GM18858 (cell line): ENCODE results near the gene SARDH.
"Not testable (repeated sequence)": the region's sequence is repeated elsewhere in the genome, so short reads cannot be mapped to it uniquely, and the experiment has no call there.

ENCODE experiments used
- ATAC-seq: cut with Tn5 transposase; IDR thresholded peaks from one replicate; pipeline ENCODE4 v1.9.1; 2021; ENCODE audit not compliant: unreplicated experiment

Gene SARDH

DNA sequence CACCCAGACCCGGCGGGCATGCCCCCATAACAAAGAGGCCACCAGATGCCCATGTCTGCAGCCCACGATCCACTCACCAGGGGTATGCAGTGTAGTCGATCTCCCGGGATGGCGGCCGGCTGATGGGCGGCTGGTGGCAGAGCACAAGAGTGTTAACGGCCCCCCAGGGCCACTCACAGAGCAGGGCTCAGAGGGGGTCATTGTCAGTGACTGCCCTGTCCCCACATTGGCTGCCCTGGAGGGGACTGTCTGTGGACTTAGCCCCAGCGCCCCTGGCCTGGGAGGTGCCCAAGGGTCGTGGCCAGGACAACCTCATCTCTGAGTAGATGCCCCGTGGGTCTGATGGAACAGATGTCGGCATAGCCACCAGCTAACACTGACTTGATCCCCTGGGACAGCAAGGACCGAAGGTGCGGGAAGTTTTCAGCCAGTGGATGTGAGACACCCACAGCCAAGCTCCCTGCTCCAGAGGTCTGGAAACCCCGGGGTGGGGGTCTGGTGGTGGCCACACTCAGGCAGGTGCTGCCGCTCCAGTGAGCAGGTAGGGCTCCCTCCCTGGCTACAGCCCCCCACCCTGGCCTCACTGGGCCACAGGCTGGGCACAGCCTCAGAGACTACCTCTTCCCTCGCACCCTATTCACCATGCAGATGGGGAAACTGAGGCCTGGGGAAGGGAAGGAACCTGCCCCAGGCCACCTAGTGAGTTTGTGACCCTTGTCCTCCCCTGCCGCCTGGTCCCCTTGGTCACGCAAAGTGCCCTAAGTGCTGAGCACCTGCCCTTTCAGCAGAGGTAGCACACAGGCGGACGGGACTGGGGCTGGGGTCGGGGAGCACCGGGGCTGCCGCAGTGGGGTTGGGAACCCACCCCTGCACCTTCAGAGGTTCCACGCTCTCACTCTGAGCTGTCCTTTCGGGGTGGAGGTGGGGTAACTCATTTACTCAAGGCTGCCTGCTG is 38.1 kb upstream of the SARDH start:
- ATAC-seq: no peak

DNA sequence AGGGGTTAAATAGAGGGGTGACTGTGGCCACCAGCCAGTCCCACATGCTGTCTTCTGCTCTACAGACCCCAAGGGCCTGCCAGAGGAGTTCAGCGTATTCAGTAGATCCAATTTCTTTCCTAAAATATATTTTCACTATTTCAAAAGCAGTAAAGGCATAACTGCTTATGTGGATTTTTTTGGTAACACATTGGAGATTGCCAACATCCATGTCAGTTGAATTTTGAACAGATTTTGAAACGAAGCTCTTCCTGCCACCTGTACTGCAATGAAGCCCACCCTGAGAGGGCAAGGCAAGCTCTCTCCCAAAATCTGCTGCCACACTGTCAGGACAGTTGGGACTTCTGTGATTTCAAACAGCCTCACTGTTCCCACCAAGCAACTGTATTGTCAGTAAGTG is 37.1 kb upstream of the SARDH start:
- no peak for ATAC-seq

DNA sequence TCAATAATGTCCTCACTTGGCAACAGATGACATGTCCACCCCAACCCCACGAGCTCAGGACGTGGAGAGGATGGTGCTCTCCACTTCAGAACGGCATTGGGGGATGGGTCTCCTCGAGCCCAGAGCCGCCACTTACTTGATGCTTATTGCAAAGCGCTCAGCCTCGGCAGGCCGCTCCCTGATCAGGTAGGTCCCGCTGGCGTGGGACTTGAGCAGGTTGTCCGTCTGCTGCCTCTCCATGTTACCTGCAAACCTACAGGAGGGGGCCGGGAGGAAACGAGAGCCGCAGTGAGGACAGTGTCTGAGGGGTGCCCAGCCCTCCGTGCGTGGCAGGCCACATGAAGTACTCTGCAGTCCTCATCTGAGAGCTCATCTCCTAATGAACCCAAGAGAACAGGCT is 36.6 kb upstream of the SARDH start:
- ATAC-seq: no peak

DNA sequence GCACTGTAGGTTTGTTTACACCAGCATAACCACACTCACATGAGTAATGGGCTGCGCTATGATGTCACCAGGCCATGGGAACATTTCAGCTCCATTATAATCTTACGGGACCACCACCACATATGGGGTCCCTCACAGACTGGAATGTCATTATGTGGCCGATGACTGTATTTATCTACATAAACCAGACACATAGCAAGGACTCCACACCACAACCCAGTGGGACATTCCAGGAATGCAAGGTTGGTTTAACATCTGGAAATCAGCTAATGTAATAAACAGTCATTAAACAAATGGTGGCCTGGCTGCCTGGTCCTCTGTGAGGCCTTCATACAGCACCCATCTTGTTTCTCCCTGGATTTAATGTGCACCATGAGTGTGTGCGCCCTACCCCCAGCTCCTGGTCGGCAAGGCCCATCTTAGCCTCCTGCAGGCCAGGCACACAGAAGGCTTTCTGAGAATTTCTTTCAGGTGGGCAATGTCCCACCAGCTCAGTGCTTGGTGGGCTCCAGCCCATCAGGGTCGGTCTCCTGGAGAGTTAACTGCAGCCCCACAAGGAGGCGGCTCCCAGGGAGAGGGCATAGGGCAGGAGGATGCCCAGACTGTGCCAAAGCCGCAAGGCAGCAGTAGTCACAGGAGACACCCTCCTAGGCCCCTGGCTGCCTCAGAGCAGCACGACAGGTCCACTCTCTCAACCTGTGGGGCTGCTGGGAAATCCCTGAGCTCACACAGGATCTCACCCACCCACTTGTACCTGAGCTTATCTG is 35.9 kb upstream of the SARDH start:
- ATAC-seq: no peak

DNA sequence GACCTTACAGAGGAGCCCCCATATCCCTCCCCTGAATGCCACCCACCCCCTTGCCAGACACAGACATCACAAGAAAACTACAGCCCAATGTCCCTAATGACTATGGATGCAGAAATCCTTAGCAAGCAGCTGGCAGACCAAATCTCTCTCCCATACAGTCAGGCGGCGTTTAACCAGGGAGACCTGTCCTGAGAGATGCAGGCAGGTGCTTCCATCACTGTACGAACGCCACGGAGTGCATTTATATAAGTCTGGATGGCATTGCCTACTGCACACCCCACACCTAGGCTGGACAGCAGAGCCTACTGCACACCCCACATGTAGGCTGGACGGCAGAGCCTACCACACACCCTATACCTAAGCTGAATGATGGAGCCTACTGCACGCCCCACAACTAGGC is 34.4 kb upstream of the SARDH start:
- ATAC-seq: no peak

DNA sequence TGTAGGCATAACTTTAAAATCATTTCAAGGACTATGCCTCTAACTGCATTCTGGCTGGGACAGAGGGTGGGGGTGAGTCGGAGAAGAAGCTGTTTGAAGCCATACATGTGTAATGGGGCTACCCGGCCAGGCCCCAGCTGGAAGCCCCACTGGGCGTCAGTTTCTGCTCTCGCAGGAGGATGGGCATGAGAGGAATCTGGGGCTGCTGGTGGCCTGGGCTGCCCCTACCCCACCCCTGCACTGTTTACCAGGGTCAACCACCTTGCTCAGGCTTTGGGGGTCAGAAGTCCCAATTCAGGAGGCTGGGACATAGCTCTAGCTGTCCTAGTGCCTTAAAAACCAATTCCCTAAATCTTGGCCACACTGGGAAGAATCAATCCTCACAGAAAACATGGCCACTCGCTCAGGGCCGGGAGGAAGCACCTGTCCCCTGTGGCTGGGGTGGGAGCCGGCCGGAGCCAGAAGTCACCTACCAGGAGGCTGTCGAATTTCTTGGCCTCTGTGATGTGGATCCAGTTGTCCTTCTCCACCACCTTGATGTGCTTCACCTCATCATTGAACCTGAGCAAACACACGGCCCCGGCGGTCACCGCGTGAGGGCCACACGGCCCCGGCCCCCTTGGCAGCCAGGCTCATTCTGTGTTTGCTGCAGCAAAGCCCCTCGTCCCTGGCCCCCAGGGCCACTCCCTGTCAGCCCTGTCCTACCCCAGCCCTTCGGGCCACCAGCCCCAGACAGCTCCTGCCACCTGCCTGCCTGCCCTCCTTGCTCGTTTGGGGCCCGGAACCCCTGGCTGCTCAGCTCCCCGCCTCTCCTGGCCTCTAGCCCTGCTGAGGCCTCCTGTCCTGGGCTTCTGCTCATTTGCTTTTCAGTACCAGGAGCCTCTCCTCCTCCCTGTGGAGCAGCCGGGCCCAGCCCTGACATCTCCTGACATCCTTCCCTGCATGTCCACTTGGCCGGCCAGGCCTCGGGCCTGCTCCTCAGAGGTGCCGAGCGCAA is 33.6 kb upstream of the SARDH start:
- ATAC-seq: no peak

DNA sequence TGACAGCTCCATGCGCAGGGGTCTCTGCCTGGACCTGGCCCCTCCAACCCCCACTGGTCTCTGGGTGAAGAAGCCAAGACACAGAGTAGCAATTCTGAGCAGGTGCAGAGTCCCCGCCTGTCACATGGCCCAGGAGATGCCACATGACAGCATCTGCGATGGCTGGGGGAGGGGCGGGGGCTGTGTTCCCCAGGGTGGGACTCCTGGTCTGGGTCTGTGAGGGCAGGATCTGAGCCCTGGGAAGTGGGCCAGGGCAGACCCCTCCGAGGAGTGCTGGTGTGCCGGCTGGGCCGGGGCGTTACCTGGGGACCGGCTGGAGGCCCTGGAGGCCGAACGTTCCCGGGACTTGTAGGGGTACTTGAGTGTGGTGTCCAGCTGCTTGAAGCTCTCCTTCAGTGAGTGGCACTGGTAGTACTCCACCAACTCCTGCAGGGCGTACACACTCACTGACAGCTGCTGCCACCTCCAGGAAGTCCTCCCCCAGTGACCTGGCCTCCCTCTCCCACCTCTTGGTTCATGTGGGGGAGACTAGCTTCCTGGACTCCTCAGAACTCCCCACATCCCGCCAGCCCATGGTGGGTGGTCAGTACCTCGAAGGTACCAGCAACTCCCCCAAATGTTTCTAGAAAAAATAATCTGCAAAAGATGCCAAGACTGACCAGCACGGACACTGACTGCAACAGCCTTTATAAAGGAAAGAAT is 32.1 kb upstream of the SARDH start:
- no peak for ATAC-seq

DNA sequence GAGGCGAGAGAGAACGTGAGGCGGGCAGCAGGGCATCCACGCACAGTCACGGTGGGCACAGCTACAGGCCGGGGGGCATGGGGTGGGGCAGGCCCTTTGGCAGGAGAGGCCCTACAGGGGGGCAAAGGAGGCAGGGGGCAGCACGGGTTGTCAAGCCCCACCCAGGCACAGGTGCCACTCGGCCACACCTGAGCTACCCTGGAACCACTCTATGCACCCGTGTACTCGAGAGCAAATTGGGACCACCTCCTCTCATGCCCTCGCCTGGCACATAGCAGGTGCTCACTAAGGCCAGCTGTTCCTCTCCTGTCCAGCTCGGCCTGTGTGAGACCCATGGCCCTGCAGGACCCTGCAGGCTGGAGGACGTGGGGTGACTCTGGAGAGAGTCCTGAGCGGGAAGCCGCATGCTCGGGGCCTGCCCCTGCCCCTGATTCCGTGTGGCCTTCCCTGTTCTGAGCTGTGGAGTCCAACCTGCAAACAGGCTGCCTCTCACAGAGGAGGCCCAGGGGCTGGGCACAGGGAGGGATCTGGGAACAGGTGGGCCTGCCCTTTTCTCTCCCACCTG is 31.4 kb upstream of the SARDH start:
- ATAC-seq: no peak

DNA sequence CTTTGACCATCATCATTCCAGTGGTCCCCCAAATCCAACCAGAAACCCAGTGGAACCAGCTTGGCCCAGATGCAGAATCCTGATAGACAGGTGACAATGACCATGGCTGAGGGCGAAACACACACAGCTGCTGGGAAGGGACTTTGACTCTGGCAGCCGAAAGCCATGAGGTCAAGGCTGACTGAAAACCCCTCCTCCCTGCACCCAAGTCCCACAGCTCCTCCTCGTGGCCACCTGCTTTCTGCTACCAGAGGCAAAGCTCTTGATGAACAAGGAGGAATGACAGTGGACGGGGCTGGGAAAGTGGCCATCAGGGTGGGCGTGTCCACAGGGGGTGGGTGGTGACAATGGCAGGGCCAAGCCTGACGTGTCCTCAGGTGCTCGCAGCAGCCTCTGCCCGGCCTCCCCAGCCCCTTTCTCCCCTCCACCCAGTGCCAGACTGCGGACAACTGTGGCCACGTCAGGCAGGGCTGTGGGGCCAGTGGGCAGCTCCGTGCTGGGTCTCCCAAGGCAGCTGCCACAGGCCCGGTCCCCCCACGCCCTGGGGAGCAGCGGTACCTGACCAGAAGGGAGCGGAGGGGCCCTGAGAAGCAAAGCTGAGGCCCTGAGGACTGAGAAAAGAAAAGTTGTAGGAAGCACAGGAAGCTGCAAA is 30.8 kb upstream of the SARDH start:
- no peak for ATAC-seq

DNA sequence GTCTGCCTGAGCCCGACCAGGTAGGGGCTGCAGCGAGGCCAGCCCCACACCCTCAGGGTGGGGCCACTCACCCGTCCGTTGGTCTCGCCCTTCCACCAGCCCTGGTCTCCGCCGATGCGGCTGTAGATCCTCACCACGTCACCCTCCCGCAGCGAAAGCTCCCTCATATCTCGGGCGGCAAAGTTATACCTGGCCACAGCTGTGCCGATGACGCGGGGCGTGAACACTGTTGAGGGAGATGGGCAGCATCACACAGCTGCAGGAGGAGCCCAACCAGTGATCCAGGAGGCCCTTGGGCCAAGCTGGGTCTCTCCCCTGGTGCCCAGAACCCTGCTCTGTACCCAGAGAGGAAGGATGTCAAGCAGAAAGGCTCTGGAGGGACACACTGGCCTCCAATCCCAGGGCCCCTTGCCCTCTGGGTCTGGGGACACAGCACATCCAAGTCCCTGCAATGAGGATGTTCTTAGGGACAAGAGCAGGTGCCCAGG is 30.3 kb upstream of the SARDH start:
- ATAC-seq: no peak

DNA sequence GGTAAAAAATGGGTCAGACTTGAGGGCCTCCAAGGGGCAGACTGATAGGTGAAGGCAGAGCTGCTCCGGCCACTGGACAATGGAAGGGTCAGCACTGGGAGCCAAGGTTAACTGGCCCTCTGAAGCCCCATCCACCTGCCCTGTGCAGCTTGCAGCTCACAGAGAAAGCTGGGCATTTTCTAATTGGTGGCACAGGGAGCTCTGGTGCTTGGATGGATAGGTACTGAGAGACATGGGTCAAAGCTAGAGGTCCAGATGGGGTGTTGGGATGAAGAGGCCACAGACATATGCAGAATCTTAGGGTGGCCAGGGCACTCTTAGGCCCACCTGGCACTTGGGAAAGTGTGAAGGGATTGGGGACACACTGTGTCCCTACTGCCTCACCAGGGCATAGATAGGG is 29.5 kb upstream of the SARDH start:
- no peak for ATAC-seq

DNA sequence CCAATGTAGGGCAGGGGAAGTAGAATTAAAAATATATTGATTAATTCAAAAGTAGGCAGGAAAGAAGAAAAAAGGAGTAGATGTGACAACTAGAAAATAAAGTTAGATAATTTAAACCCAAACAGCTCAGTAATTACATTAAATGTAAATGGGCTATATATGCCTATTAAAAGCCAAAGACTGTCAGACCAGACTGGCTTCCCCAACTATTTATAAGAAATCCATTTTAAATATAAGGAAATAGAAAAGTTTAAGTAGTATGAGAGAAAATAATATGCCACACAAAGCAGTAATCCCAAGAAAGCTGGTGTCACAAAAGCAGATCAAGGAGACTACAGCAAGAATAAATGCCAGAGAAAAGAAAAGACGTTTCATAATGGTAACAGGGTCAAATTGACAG is 28.9 kb upstream of the SARDH start:
- no peak for ATAC-seq

DNA sequence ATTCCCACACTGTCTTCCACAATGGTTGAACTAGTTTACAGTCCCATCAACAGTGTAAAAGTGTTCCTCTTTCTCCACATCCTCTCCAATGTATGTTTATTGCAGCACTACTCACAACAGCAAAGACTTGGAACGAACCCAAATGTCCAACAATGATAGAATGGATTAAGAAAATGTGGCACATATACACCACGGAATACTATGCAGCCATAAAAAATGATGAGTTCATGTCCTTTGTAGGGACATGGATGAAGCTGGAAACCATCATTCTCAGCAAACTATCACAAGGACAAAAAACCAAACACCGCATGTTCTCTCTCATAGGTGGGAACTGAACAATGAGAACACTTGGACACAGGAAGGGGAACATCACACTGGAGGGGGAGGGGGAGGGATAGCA is 28.1 kb upstream of the SARDH start:
- ATAC-seq: not testable (repeated sequence)

DNA sequence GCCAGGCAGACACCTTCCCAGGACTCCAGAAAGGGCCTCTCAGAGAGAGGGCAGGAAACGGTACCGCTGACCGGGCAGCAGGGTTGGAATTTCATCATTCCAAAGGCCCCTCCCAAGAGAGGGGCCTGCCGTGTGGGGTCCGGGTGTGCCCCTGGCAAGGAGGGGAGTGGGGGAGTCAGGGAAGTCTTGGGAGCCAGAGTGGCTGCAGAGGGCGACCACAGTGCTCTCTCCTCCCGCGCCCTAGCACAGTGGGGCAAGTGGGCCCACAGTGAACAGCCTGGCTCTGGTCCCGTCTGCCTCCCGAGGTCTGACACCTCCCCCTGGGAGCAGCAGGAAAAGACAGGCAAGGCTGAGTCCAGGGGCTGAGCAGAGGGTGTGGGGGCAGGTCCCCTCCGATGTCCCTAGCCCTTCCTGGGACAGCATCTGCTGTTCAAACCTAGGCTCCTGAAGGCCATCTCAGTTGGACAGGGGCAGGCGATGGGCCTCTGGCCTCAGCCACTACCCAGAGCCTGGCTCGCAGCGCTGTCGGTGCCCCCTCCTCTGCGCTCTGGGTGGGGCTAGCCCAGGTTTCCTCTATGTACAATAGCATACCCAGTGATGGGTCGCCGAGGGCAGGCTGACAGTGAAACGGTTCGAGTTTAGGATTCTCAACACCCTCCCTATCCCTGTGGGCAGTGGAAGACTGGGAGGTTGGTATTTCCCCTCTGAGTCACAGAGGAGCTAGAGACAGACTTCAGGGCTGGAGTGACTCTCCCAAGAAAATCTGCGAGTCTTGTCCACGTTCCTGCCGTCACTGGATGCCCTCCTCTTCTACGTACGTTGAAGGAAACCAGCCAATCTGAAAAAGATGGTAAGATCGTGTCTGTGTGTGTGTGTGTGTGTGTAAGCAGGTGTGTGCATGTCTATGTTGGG is 25.4 kb upstream of the SARDH start:
- ATAC-seq: no peak

DNA sequence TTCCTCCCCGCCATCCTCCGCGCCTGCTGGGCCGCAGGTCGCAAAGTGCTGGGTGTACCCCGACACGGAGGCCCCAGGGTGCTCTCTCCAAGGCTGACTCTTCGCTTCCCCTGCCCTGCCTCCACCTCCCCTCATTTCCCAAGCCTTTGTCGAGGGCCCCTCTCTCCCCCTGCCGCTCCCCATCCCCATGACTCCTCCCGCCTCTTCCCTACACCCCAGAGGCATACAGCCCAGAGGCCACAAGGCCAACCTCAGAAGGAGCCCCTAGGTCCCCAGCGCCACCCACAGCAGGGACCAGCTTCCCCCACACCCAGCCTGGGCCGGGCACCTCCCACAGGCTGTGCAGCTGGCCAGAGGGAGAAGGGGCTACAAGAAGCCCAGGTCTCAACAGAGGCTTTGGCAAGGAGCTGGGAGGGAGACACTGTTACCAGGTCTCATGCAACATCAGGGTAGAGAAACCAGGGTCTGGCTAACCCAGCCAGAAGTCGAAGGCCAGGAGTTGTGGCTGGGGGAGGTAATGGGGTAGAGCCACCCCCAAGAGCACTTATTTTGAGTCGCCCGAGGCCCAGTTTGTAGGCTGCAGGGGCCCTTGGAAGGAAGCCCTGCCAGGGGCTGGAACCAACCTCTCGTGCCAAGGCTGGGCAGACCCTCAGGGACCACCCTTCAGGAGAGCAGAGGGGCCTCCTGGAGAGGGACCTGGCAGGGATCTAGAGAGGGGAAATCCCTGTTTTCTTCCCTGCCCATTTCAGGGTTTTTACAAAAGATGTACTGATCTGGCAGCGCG is 24.5 kb upstream of the SARDH start:
- ATAC-seq: no peak

DNA sequence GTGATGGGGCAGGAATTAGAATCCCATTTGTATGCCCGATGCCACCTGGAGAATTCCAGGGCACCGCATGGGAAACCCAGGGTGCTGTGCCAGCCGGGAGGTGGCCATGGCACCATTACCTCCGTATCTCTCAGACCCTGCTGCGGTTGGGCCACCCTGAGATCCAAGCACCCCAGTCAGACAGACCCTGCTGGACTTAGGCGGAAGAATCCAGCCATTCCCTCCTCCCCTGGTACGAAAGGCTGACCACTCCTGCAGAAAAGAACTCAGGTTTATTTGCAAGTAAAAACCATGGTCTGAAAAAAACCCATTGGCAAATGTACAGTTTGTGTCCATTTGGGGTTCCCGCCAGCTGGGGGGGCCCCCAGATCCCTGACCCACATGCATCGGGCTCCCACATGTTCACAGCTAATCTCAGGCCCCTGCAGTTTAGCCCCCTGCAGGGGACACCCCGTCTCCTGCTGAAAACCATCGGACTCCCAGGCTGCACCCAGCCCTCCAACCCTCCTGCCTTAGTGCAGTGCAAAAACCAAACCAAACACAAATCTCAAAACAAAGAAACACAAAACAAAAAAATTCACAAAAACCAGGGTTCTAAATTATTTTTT is 23.6 kb upstream of the SARDH start:
- no peak for ATAC-seq

DNA sequence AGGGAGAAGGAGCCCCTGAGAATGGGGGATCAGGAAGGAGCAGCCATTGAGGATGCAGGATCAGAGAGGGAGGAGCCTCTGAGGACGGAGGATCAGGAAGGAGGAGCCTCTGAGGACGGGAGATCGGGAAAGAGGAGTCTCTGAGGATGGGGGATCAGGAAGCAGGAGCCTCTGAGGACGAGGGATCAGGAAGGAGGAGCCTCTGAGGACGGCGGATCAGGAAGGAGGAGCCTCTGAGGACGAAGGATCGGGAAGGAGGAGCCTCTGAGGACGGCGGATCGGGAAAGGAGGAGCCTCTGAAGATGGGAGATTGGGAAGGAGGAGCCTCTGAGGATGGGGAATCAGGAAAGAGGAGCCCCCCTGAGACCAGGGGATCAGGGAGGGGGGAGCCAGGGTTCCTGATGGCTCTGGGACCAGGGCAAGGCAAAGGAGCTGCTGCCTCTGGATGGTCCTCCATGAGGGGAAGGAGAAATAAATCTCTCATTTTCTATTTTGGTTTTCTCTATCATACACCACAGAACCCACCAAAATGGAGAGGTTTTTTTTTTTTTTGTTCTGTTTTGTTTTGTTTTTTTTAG is 22.6 kb upstream of the SARDH start:
- no peak for ATAC-seq
